ENCODE measurements around the gene NCKAP5. TPM values are rescaled to one million over a fixed set of nuclear protein-coding genes. Genes with fewer than 3 reads are reported as not detected.

NCKAP5 gene
- polyA plus RNA-seq, 1 experiment, result 2.1 TPM

DNA sequence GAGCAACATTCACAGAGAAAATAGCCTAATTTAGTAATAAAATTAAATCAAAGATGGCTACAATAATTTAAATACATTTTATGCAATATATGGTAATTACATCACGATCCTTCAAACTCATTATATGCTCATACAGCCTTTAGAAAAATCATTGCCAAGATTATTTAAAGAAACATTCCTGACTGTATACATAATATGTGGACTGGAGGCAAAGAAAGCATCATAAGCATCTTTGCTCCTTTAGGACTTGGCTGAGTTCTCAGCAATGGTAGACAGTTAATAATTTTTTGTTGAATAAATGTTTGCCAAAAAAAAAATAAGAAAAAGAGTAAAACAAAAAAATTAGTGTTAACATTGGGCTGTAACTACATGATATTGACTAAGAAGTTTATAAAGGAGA lies 26.9 kb downstream of the NCKAP5 start:
- CTCF ChIA-PET, result interaction anchor here (0.7 kb wide), 1 partner anchor 25 kb away, joined by 3 read pairs; no protein-coding TSS in a partner anchor
- no peaks in the 10 kb centered on the region for H3K36me3 ChIP-seq (ENCODE audit: control insufficient read depth, insufficient read depth, low read length)
- TF ChIP-seq, protein P1, sequence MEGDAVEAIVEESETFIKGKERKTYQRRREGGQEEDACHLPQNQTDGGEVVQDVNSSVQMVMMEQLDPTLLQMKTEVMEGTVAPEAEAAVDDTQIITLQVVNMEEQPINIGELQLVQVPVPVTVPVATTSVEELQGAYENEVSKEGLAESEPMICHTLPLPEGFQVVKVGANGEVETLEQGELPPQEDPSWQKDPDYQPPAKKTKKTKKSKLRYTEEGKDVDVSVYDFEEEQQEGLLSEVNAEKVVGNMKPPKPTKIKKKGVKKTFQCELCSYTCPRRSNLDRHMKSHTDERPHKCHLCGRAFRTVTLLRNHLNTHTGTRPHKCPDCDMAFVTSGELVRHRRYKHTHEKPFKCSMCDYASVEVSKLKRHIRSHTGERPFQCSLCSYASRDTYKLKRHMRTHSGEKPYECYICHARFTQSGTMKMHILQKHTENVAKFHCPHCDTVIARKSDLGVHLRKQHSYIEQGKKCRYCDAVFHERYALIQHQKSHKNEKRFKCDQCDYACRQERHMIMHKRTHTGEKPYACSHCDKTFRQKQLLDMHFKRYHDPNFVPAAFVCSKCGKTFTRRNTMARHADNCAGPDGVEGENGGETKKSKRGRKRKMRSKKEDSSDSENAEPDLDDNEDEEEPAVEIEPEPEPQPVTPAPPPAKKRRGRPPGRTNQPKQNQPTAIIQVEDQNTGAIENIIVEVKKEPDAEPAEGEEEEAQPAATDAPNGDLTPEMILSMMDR (IDR thresholded peaks at IDR 0.05; ENCODE audit: insufficient read depth, low read depth, low read length), result no peak
- no peaks in the 10 kb centered on the region for H3K27me3 ChIP-seq (ENCODE audit: control insufficient read depth, insufficient read depth, low read length)
- no peak overlapping the region for H3K4me3 ChIP-seq (ENCODE audit: low read depth, low read length)
- POLR2A ChIA-PET, result no interaction called here
- no peak for DNase-seq (ENCODE audit: low read depth)

DNA sequence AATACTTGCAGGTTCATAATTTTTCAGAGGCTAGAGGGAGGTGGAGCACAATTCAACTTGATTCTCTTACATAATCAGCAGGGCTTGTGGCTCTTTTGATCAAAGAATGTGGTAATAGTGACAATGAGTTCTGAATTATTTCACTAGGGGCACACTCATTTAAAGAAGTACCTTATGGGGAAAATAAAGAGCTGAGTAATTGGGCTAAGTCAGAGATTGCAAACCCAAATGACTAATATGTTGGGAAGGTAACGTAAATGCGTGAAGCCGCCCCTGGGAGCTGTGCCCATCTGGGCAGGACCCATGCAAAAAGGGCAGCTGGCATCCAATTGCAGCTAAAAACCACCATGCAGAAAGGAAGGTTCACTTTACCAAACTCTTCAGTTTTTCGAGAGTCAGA lies 35.3 kb downstream of the NCKAP5 start:
- POLR2A ChIA-PET, result no interaction called here
- TF ChIP-seq, protein P1 (IDR thresholded peaks at IDR 0.05; ENCODE audit: insufficient read depth, low read depth, low read length), result no peak
- Histone ChIP-seq H3K36me3 (ENCODE audit: control insufficient read depth, insufficient read depth, low read length) (no peaks in the 10 kb centered on the region), H3K4me3 (ENCODE audit: low read depth, low read length) (no peak overlapping the region), H3K27me3 (ENCODE audit: control insufficient read depth, insufficient read depth, low read length) (no peaks in the 10 kb centered on the region)
- DNase-seq (ENCODE audit: low read depth), result no peak
- CTCF ChIA-PET, result no interaction called here

DNA sequence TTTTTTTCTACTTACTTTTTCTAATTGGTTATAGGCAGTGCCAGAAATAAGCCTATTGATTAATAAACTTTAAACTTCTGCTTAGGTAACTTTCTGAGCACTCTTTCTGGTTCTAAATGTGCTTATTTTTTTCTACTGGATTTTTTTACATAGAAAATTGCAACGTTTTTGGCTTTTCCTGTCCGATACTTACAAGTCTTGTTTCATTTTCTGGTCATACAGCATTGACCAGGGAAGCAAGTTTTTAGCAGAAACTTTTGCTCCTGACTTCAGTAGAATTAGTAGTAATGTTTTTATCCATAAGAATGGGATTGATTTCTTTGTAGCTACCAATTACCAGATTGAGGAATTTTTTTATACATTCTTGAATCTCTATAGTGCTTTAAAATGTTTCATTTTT lies 36.9 kb downstream of the NCKAP5 start:
- H3K36me3 ChIP-seq (ENCODE audit: control insufficient read depth, insufficient read depth, low read length), result no peaks in the 10 kb centered on the region
- DNase-seq (ENCODE audit: low read depth), result no peak
- H3K27me3 ChIP-seq (ENCODE audit: control insufficient read depth, insufficient read depth, low read length), result no peaks in the 10 kb centered on the region
- ChIA-PET POLR2A (no interaction called here), CTCF (no interaction called here)
- no peak overlapping the region for H3K4me3 ChIP-seq (ENCODE audit: low read depth, low read length)
- TF ChIP-seq, protein P1 (IDR thresholded peaks at IDR 0.05; ENCODE audit: insufficient read depth, low read depth, low read length), result no peak

DNA sequence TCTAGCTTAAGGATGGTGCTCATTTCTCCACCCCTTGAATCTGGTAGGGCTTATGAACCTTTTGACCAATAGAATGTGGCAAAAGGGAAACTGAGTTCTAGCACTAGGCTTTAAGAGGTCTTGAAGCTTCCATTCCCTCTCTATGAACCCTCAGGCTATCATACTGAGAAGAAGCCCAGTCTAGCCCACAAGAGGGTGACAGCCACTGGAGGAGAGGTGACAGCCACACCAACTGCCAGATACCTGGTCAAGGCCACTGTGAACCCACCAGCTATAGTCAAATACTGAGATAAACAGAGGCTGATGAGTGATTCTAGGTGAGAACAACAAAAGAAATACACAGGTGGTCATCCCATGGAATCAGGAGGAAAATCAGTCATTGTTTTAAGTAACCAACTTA lies 37.6 kb downstream of the NCKAP5 start:
- DNase-seq (ENCODE audit: low read depth), result no peak
- no peaks in the 10 kb centered on the region for H3K36me3 ChIP-seq (ENCODE audit: control insufficient read depth, insufficient read depth, low read length)
- POLR2A ChIA-PET, result no interaction called here
- H3K4me3 ChIP-seq (ENCODE audit: low read depth, low read length), result no peak overlapping the region
- CTCF ChIA-PET, result interaction anchor here (1.1 kb wide), 1 partner anchor 12 kb away, joined by 3 read pairs; no protein-coding TSS in a partner anchor
- H3K27me3 ChIP-seq (ENCODE audit: control insufficient read depth, insufficient read depth, low read length), result no peaks in the 10 kb centered on the region
- TF ChIP-seq, protein P1 (IDR thresholded peaks at IDR 0.05; ENCODE audit: insufficient read depth, low read depth, low read length), result no peak

DNA sequence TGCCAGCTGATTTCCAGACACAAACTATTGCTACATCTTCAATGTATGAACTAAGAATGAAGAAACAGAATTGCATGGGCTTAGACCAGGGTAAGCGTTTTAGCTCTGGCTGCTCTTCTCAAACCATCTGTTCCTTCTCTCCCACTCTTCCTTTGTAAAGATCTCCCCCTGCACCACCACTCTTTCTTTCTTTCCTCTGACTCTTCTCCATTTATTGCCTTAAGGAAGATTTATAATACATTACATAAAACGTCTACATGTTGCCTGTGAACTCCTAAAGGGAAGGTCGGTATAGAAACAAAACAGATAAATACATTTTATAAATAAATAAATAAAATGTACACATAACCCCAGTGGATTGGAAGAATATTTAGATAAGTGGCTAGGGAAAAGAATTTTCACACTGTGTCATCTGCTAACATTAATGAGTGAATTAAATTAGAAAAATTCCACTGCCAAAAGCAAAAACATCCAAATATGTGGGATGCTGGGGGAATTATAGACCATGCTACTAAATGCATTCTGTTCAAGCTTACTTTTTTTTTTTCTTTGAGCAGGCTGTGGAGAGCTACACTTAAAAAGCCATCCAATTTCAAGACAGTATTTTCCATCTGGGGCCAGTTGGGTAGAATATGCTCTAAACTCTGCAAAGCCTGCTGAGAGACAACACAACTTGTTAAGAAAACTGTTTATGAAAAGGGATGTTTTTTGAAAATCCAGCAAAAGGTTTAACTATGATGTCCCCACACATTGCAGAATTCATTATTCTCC lies 41.5 kb downstream of the NCKAP5 start:
- no peak for DNase-seq (ENCODE audit: low read depth)
- ChIA-PET CTCF (interaction anchor here (0.5 to 1.0 kb wide), 4 partner anchors 9 to 253 kb away, joined by 3 to 4 read pairs (median 3); no protein-coding TSS in a partner anchor), POLR2A (interaction anchor here (0.6 kb wide), 1 partner anchor 10 kb away, joined by 3 read pairs; no protein-coding TSS in a partner anchor)
- no peaks in the 10 kb centered on the region for H3K36me3 ChIP-seq (ENCODE audit: control insufficient read depth, insufficient read depth, low read length)
- no peak overlapping the region for H3K4me3 ChIP-seq (ENCODE audit: low read depth, low read length)
- TF ChIP-seq, protein P1 (IDR thresholded peaks at IDR 0.05; ENCODE audit: insufficient read depth, low read depth, low read length), result no peak
- H3K27me3 ChIP-seq (ENCODE audit: control insufficient read depth, insufficient read depth, low read length), result no peaks in the 10 kb centered on the region
